PC-9 (cell line): ENCODE data around the gene SLC51B.
"Not testable (repeated sequence)": the region's sequence is repeated elsewhere in the genome, so short reads cannot be mapped to it uniquely, and the experiment has no call there.

Experiments
- EZH2 ChIP-seq: fragments of 200-600 bp; sonication (generic); IDR thresholded peaks from 2 replicates; pipeline ENCODE4 v1.8.0; 2017; ENCODE audit warnings: antibody characterized with exemption, low read depth
- TF ChIP-seq, protein P1 (sequence below): fragments of 200-600 bp; sonication (generic); conservative IDR thresholded peaks from 2 replicates; pipeline ENCODE4 v1.6.1; 2017; ENCODE audit warnings: mixed run types, antibody characterized with exemption, mild to moderate bottlenecking, moderate library complexity

- TF ChIP-seq, protein P1, sequence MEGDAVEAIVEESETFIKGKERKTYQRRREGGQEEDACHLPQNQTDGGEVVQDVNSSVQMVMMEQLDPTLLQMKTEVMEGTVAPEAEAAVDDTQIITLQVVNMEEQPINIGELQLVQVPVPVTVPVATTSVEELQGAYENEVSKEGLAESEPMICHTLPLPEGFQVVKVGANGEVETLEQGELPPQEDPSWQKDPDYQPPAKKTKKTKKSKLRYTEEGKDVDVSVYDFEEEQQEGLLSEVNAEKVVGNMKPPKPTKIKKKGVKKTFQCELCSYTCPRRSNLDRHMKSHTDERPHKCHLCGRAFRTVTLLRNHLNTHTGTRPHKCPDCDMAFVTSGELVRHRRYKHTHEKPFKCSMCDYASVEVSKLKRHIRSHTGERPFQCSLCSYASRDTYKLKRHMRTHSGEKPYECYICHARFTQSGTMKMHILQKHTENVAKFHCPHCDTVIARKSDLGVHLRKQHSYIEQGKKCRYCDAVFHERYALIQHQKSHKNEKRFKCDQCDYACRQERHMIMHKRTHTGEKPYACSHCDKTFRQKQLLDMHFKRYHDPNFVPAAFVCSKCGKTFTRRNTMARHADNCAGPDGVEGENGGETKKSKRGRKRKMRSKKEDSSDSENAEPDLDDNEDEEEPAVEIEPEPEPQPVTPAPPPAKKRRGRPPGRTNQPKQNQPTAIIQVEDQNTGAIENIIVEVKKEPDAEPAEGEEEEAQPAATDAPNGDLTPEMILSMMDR, result not testable (repeated sequence)
- not testable (repeated sequence) for TF ChIP-seq EZH2
Observed at GRCh38 chr15:65075607-65076395, 30.6 kb downstream of the SLC51B start.
